Gastroesophageal sphincter (tissue), 4 donors: ENCODE data around the gene CEL. TPM values are rescaled to one million over a fixed set of nuclear protein-coding genes. Genes with fewer than 3 reads are reported as not detected.

ENCODE experiments used
- ATAC-seq: fragments of 150-250 bp; one replicate; pipeline ENCODE4 v1.9.1; 2016; ENCODE audit warnings: mild to moderate bottlenecking, moderate library complexity
- H3K27ac ChIP-seq, 4 donors: fragments of 200-600 bp; sonication (generic) in 3 of 4; 1 replicate in 3 of 4; 2 replicates in 1 of 4; pipeline ENCODE4 v1.5.1; 2016 to 2019
- H3K27me3 ChIP-seq: fragments of 200-600 bp; sonication (generic); one replicate; pipeline ENCODE4 v1.5.1; 2019
- H3K36me3 ChIP-seq, 2 donors: fragments of 200-600 bp; sonication (generic); one replicate each; pipeline ENCODE4 v1.5.1; 2019; ENCODE audit warnings: control low read depth in 1 of 2
- H3K4me1 ChIP-seq, 3 donors: fragments of 200-600 bp; sonication (generic); 1 replicate in 2 of 3; 2 replicates in 1 of 3; pipeline ENCODE4 v1.5.1; 2016 to 2019; ENCODE audit warnings: control low read depth in 2 of 3
- H3K4me3 ChIP-seq, 2 donors: fragments of 200-600 bp; sonication (generic); one replicate each; pipeline ENCODE4 v1.5.1; 2019; ENCODE audit warnings: mild to moderate bottlenecking in 1 of 2, moderate library complexity in 1 of 2
- H3K9me3 ChIP-seq, 3 donors: fragments of 200-600 bp; sonication (generic); one replicate each; pipeline ENCODE4 v1.5.1; 2017 to 2019; ENCODE audit warnings: control low read depth in 2 of 3
- EP300 ChIP-seq: sonication (generic); formaldehyde crosslinking; IDR thresholded peaks from one replicate; pipeline ENCODE4 v1.6.1; 2017; ENCODE audit warnings: antibody characterized with exemption, mild to moderate bottlenecking
- POLR2A ChIP-seq, 2 donors: fragments of 450-650 bp; IDR thresholded peaks; one replicate each; pipeline ENCODE4 v1.6.1; 2017; ENCODE audit warnings: antibody characterized with exemption in 2 of 2, mild to moderate bottlenecking in 2 of 2, moderate library complexity in 1 of 2
- POLR2AphosphoS5 ChIP-seq: sonication (generic); formaldehyde crosslinking; IDR thresholded peaks from one replicate; pipeline ENCODE4 v1.6.1; 2017; ENCODE audit warnings: antibody characterized with exemption
- WGBS, 2 donors: methylation state at CpG; one replicate each; pipeline ENCODE4 v1.1.5; 2018; ENCODE audit warnings: low coverage in 1 of 2; 5-methylcytosine and 5-hydroxymethylcytosine counted together
- total RNA-seq, 4 donors: library from RNA; depleted of rRNA; stranded (reverse); fragments of >200 nt; gene quantifications; one replicate each; pipeline ENCODE4 v1.1.0, GENCODE V29; 2016
- TF ChIP-seq, protein P1 (sequence below), 4 experiments: fragments of 200-600 bp in 2 of 4; fragments of 450-650 bp in 2 of 4; sonication (generic) in 1 of 4; IDR thresholded peaks; one replicate each; pipeline ENCODE4 v1.5.1; 2017 to 2019; ENCODE audit warnings: antibody characterized with exemption in 4 of 4, mild to moderate bottlenecking in 2 of 4, moderate library complexity in 2 of 4

The CEL gene
- total RNA-seq, 4 donors from 2014 or later: 0.35 to 0.81 (median 0.62) TPM; not detected in 1

DNA sequence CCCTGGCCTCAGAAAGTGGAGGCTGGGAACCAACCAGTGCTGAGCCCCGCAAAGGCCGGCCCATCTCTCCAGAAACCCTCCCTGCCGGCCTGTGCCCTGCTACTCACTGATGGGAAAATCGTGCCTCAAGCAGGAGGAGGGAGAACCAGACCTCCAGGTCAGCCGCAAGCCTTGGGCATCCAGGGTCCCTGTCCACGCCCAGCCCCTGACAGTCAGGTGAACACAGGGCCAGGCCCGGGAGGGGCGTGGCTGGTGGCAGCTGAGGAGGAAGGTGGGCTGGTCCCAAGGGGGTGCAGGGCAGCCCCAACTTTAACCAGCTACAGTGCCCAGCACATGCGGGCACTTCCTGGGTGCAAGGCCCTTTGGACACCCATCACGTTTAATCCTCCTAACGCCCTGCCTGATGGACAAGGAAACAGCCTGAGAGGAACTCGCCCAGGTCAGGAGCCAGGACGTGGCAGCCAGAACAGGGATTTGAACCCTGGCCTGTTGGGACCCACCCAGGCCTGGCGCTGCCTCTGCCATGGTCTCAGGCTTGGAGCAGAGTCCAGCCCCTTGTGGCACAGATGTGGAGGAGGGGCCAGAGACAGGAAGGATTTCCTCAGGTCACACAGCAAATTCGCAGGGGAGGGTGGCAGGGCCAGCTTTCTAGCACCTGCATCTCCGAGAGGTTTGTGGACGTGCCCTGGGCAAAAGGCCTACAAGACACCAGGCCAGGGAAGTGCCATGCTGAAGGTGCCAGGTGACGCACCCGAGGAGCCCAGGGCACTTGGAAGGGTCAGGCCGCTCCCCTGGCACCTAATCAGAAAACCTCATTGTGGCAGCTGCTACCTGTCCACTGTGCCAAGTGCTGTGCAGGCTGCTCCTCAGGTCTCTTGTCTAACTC is 54.8 kb downstream of the CEL start:
- TF ChIP-seq EP300 (no peak), POLR2AphosphoS5 (no peak), POLR2A (IDR thresholded peaks at IDR 0.05) (no peak)
- TF ChIP-seq, protein P1, sequence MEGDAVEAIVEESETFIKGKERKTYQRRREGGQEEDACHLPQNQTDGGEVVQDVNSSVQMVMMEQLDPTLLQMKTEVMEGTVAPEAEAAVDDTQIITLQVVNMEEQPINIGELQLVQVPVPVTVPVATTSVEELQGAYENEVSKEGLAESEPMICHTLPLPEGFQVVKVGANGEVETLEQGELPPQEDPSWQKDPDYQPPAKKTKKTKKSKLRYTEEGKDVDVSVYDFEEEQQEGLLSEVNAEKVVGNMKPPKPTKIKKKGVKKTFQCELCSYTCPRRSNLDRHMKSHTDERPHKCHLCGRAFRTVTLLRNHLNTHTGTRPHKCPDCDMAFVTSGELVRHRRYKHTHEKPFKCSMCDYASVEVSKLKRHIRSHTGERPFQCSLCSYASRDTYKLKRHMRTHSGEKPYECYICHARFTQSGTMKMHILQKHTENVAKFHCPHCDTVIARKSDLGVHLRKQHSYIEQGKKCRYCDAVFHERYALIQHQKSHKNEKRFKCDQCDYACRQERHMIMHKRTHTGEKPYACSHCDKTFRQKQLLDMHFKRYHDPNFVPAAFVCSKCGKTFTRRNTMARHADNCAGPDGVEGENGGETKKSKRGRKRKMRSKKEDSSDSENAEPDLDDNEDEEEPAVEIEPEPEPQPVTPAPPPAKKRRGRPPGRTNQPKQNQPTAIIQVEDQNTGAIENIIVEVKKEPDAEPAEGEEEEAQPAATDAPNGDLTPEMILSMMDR (IDR thresholded peaks at IDR 0.05): no peak
- ATAC-seq: no peak
- Histone ChIP-seq H3K27me3 (no peaks in the 10 kb centered on the region), H3K4me3 (no peak overlapping the region), H3K4me1 (peaks cover 0 to 95% (median 78%) of the 10 kb centered on the region in 3 donors), H3K36me3 (peaks cover 0 to 6% of the 10 kb centered on the region in 2 donors), H3K27ac (peak overlapping the region in 2 of 4 donors; percentile 78 to 79), H3K9me3 (no peaks in the 10 kb centered on the region)
- no CpG with 5 or more reads among the region's 20 CpGs for WGBS, 2 donors

DNA sequence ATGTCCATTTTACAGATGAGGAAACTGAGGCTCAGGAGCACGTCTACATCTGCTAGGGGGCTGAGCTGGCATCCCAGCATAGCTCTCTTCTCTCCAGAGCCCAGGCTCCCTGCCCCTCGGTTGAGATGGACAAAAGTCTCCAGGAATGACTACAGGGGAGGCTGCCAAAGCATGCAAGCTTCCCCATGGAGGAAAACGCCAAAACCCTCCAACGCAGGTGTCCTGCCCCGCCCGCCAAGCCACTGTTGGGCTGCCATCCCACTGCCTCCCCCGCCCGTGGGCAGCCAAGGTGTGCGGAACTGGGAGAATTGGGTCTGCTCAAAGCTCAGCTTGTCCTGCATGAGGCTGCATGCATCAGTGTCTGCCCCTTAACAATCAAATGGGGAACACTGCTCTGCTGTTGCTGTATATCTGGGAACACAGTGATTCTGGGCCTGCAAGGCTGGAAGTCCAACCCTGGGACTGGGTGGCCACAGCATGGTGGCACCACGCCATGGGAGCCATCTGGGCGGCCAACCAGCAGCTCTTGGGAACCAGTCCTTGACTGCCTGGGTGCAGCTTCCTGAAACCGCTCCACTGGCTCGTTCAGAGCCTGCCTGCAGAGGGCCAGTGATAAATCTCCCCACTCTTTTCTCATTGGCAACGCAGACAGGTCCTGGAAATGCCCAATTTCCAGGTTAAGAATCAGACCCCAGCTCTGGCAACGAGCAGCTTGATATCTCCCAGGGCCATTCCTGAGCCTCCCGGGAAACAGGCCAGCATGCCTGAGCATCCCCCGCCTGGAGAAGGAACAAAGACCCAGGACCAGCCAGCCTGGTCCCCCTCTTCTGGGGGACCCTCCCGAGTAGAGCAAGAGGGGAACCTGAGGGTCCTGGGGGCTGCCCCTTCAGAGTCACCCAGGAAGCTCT is 55.7 kb downstream of the CEL start:
- H3K9me3 ChIP-seq: no peaks in the 10 kb centered on the region
- H3K27ac ChIP-seq: peak overlapping the region in 2 of 4 donors; percentile 7 to 94
- H3K27me3 ChIP-seq: no peaks in the 10 kb centered on the region
- H3K36me3 ChIP-seq: no peaks in the 10 kb centered on the region
- H3K4me1 ChIP-seq: peaks cover 0 to 95% (median 78%) of the 10 kb centered on the region in 3 donors
- no CpG with 5 or more reads among the region's 18 CpGs for WGBS, 2 donors
- H3K4me3 ChIP-seq: no peak overlapping the region
- TF ChIP-seq, protein P1 (IDR thresholded peaks at IDR 0.05): no peak
- no peak for TF ChIP-seq POLR2A (IDR thresholded peaks at IDR 0.05)
- no peak for TF ChIP-seq POLR2AphosphoS5
- TF ChIP-seq EP300: no peak
- ATAC-seq: no peak

DNA sequence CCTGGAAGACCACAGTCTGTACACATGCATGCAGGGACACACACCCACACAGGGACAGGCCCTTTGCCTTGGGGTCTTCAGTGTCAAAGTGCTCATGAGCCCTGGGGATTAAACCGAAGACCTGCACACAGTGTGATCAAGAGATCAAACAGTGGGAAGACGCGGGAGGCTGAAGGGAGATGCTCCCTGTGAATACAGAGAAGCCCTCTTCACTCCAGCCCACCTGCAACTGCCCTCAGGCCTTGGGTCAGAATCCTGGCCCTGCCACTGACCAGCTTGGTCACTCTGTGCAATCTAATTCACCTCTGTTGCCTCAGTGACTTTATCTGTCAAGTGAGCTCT is 56.4 kb downstream of the CEL start:
- WGBS, 2 donors: no CpG with 5 or more reads among the region's 3 CpGs
- TF ChIP-seq POLR2AphosphoS5 (no peak), EP300 (no peak), POLR2A (IDR thresholded peaks at IDR 0.05) (no peak)
- TF ChIP-seq, protein P1 (IDR thresholded peaks at IDR 0.05): no peak

GRCh38 chr9:133118568-133118967 is 56.8 kb downstream of the CEL start:
- Histone ChIP-seq H3K4me3 (no peak overlapping the region), H3K4me1 (peaks cover 0 to 88% (median 68%) of the 10 kb centered on the region in 3 donors), H3K9me3 (no peaks in the 10 kb centered on the region), H3K27ac (peak overlapping the region in 3 of 4 donors; percentile 91 to 94 (median 91)), H3K36me3 (no peaks in the 10 kb centered on the region), H3K27me3 (no peaks in the 10 kb centered on the region)
- TF ChIP-seq EP300 (no peak), POLR2AphosphoS5 (no peak), POLR2A (IDR thresholded peaks at IDR 0.05) (no peak)
- TF ChIP-seq, protein P1 (IDR thresholded peaks at IDR 0.05): no peak
- WGBS, 2 donors: 53% methylated on average over 3 of the region's 3 CpGs; no CpG with 5 or more reads in 1 of the 2 donors
- no peak for ATAC-seq

More for the DNA sequence above, 56.4 kb downstream of the CEL start:
- peak overlapping the region in 3 of 4 donors; percentile 91 to 94 (median 91) for H3K27ac ChIP-seq
- no peaks in the 10 kb centered on the region for H3K36me3 ChIP-seq
- no peaks in the 10 kb centered on the region for H3K27me3 ChIP-seq
- ATAC-seq: no peak
- peaks cover 0 to 92% (median 72%) of the 10 kb centered on the region in 3 donors for H3K4me1 ChIP-seq
- H3K4me3 ChIP-seq: no peak overlapping the region
- no peaks in the 10 kb centered on the region for H3K9me3 ChIP-seq
